WERI-Rb-1 (cell line): ENCODE data around the gene SEPTIN11.

Experiments
- DNase-seq: peaks from one replicate; pipeline ENCODE4 v3.0.0-alpha.2; 2020
- H3K27ac ChIP-seq: fragments of 250-450 bp; sonication (Bioruptor Pico); 2 replicates; pipeline ENCODE4 v1.5.1; 2020; ENCODE audit warnings: mild to moderate bottlenecking, moderate library complexity
- H3K27me3 ChIP-seq: fragments of 250-450 bp; sonication (Bioruptor Pico); 2 replicates; pipeline ENCODE4 v1.5.1; 2021; ENCODE audit warnings: mild to moderate bottlenecking, low read depth, moderate library complexity; ENCODE audit not compliant: insufficient read depth, severe bottlenecking
- H3K36me3 ChIP-seq: fragments of 250-450 bp; sonication (Bioruptor Pico); 2 replicates; pipeline ENCODE4 v1.5.1; 2020; ENCODE audit warnings: mild to moderate bottlenecking, moderate library complexity
- H3K4me3 ChIP-seq: 2 replicates; pipeline ENCODE4 v1.5.1; 2011; ENCODE audit warnings: low read depth, mild to moderate bottlenecking, control low read depth, low read length
- H3K9me3 ChIP-seq: fragments of 250-450 bp; sonication (Bioruptor Pico); 2 replicates; pipeline ENCODE4 v1.5.1; 2021; ENCODE audit warnings: mild to moderate bottlenecking, moderate library complexity; ENCODE audit not compliant: severe bottlenecking
- CTCF ChIP-seq: IDR thresholded peaks from 2 replicates; pipeline ENCODE4 v1.5.1; 2011; ENCODE audit warnings: low read depth, mild to moderate bottlenecking, control low read depth, inconsistent platforms, low read length

SEPTIN11 gene

GRCh38 chr4:76948443-76949275 is 893 bp upstream of the SEPTIN11 start:
- Histone ChIP-seq H3K27ac (peak overlapping the region; percentile 70), H3K9me3 (no peaks in the 10 kb centered on the region), H3K36me3 (no peaks in the 10 kb centered on the region), H3K4me3 (peak overlapping the region; percentile 89), H3K27me3 (no peaks in the 10 kb centered on the region)
- peak; percentile 67 for DNase-seq
- peak; percentile 19; the same call in 1 of the 2 replicates for TF ChIP-seq CTCF

GRCh38 chr4:76950052-76950955 is 752 bp downstream of the SEPTIN11 start:
- no peaks in the 10 kb centered on the region for H3K27me3 ChIP-seq
- no peaks in the 10 kb centered on the region for H3K9me3 ChIP-seq
- no peak for TF ChIP-seq CTCF
- peak overlapping the region; percentile 70 for H3K27ac ChIP-seq
- peak; percentile 54 for DNase-seq
- no peaks in the 10 kb centered on the region for H3K36me3 ChIP-seq
- H3K4me3 ChIP-seq, result peak overlapping the region; percentile 89

GRCh38 chr4:76950956-76951671 is 1.6 kb downstream of the SEPTIN11 start:
- Histone ChIP-seq H3K27ac (no peak overlapping the region), H3K9me3 (no peaks in the 10 kb centered on the region), H3K4me3 (peak overlapping the region; percentile 89), H3K27me3 (no peaks in the 10 kb centered on the region), H3K36me3 (no peaks in the 10 kb centered on the region)
- no peak for TF ChIP-seq CTCF
- DNase-seq, result peak; percentile 22

GRCh38 chr4:76951672-76952010 is 2.1 kb downstream of the SEPTIN11 start:
- Histone ChIP-seq H3K27ac (no peak overlapping the region), H3K9me3 (no peaks in the 10 kb centered on the region), H3K36me3 (no peaks in the 10 kb centered on the region), H3K4me3 (peak overlapping the region; percentile 89), H3K27me3 (no peaks in the 10 kb centered on the region)
- TF ChIP-seq CTCF, result no peak
- DNase-seq, result peak; percentile 9

- H3K36me3 ChIP-seq, result no peaks in the 10 kb centered on the region
- H3K27ac ChIP-seq, result no peak overlapping the region
- no peak for DNase-seq
- H3K4me3 ChIP-seq, result no peak overlapping the region; the same call in 1 of the 2 replicates
- no peaks in the 10 kb centered on the region for H3K27me3 ChIP-seq
- no peak for TF ChIP-seq CTCF
- H3K9me3 ChIP-seq, result no peaks in the 10 kb centered on the region
These were observed 2.5 kb downstream of the SEPTIN11 start for GRCh38 chr4:76952071-76952470.
